ENCODE data around the gene DLL3. TPM values are rescaled to one million over a fixed set of nuclear protein-coding genes. Genes with fewer than 3 reads are reported as not detected.
A peak's percentile ranks its signal among the peaks of the same experiment; 100 is the strongest.

The DLL3 gene
- total and polyA plus RNA-seq, 9 of the 15 experiments (the other 6 are each of a cell fraction or from before 2014, with no cell fraction given) = 0.80 to 6.3 (median 1.2) TPM

GRCh38 chr19:39506944-39507714, 8.4 kb downstream of the DLL3 start (continued):
- TF ChIP-seq MAFF (IDR thresholded peaks at IDR 0.05; ENCODE audit: low read length) = no peak
- TF ChIP-seq GABPA (tag; conservative IDR thresholded peaks at IDR 0.05; ENCODE audit: low read depth) = no peak; the same call in 1 of the 2 replicates
- TF ChIP-seq C11orf30 (IDR thresholded peaks at IDR 0.05; ENCODE audit: low read depth) = no peak
- peak; percentile 13; the same call in 1 of the 2 replicates for TF ChIP-seq ESRRA (IDR thresholded peaks at IDR 0.05; ENCODE audit: borderline replicate concordance, low read depth)
- peak; percentile 40; the same call in 1 of the 2 replicates for TF ChIP-seq SAFB (IDR thresholded peaks at IDR 0.05; ENCODE audit: borderline replicate concordance, low read depth, low read length)
- TF ChIP-seq, protein P1, sequence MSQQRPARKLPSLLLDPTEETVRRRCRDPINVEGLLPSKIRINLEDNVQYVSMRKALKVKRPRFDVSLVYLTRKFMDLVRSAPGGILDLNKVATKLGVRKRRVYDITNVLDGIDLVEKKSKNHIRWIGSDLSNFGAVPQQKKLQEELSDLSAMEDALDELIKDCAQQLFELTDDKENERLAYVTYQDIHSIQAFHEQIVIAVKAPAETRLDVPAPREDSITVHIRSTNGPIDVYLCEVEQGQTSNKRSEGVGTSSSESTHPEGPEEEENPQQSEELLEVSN (IDR thresholded peaks at IDR 0.05; ENCODE audit: borderline replicate concordance in 1 of 2, extremely low read depth in 1 of 2, insufficient read depth in 1 of 2, insufficient read length in 1 of 2, low read depth in 1 of 2, low read length in 1 of 2, poor library complexity in 1 of 2, severe bottlenecking in 1 of 2) = peak; percentile 100
- no peak for TF ChIP-seq ZFP36 (IDR thresholded peaks at IDR 0.05; ENCODE audit: low read depth, low read length, partially characterized antibody)
- no peak for TF ChIP-seq CTCFL (IDR thresholded peaks at IDR 0.05; ENCODE audit: borderline replicate concordance, insufficient read depth, low read depth, low read length, poor library complexity, severe bottlenecking)
- TF ChIP-seq, protein P2, sequence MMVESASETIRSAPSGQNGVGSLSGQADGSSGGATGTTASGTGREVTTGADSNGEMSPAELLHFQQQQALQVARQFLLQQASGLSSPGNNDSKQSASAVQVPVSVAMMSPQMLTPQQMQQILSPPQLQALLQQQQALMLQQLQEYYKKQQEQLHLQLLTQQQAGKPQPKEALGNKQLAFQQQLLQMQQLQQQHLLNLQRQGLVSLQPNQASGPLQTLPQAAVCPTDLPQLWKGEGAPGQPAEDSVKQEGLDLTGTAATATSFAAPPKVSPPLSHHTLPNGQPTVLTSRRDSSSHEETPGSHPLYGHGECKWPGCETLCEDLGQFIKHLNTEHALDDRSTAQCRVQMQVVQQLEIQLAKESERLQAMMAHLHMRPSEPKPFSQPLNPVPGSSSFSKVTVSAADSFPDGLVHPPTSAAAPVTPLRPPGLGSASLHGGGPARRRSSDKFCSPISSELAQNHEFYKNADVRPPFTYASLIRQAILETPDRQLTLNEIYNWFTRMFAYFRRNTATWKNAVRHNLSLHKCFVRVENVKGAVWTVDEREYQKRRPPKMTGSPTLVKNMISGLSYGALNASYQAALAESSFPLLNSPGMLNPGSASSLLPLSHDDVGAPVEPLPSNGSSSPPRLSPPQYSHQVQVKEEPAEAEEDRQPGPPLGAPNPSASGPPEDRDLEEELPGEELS (CRISPR knock-in tag; IDR thresholded peaks at IDR 0.05; ENCODE audit: borderline replicate concordance) = 0 out of 2 replicates have a peak, but pooled peaks have one; percentile 46
- peak; percentile 66 for TF ChIP-seq SAP30 (IDR thresholded peaks at IDR 0.05; ENCODE audit: borderline replicate concordance, insufficient read depth, low read depth, low read length, poor library complexity, severe bottlenecking)
- TF ChIP-seq RBFOX2 (IDR thresholded peaks at IDR 0.05; ENCODE audit: low read depth, low read length) = peak; percentile 70
- TF ChIP-seq GATA2 (CRISPR knock-in tag; IDR thresholded peaks at IDR 0.05) = no peak
- TF ChIP-seq MTA2 (IDR thresholded peaks at IDR 0.05; ENCODE audit: low read depth) = no peak
- TF ChIP-seq ETS1 (conservative IDR thresholded peaks at IDR 0.05; ENCODE audit: control insufficient read depth, low read depth, low read length) = 0 out of 2 replicates have a peak, but pooled peaks have one; percentile 5
- TF ChIP-seq MECOM (CRISPR knock-in tag; IDR thresholded peaks at IDR 0.05) = no peak
- no peak for TF ChIP-seq ATF1 (CRISPR knock-in tag; IDR thresholded peaks at IDR 0.05)
- TF ChIP-seq ATF1 (tag; IDR thresholded peaks at IDR 0.05) = 0 out of 2 replicates have a peak, but pooled peaks have one; percentile 24

All from K562 (cell line).